AG09319 (cell line): ENCODE measurements around the gene SP2.

Experiments
- DNase-seq: peaks from one replicate; pipeline ENCODE4 v3.0.0-alpha.2; 2010; ENCODE audit warnings: low read depth; ENCODE audit errors: extremely low read depth
- CTCF ChIP-seq: IDR thresholded peaks from 2 replicates; pipeline ENCODE4 v1.5.1; 2011; ENCODE audit warnings: low read depth, mild to moderate bottlenecking, inconsistent platforms, low read length, moderate library complexity

SP2 gene

DNA sequence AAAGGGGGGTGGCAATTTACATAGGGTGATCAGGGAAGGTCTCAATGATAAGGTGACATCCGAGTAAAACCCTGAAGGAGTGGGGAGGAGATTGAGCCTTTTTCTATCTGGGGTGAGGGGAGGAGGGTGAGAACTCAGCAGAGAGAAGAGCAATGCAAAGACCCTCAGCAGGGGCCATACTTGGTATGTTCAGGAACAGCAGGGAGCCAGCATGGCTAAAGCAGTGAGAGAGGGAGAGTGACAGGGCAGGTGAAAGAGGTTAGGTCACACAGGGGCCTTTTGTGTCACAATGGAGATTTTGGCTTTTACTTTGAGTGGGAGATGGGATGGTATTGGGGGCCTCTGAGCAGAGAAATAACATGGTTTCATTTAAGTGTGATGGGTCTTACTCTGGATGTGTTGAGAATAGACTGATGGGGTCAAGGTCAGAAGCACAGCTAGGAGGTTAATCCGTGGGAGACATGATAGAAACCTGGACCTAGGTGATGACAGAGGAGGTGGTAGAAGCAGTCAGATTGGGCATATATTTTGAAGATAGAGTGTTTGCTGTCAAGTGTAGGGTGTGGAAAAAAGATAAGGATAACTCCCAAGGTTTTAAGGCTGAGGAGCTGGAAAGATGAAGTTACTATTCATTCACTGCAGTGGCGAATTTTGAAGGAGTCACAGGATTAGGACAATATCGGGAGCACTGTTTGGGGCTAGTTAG is 6.2 kb downstream of the SP2 start:
- DNase-seq: no peak
- no peak for TF ChIP-seq CTCF

- DNase-seq: peak; percentile 63
- TF ChIP-seq CTCF: no peak
Observed at GRCh38 chr17:47905221-47905733, 9.2 kb downstream of the SP2 start.

DNA sequence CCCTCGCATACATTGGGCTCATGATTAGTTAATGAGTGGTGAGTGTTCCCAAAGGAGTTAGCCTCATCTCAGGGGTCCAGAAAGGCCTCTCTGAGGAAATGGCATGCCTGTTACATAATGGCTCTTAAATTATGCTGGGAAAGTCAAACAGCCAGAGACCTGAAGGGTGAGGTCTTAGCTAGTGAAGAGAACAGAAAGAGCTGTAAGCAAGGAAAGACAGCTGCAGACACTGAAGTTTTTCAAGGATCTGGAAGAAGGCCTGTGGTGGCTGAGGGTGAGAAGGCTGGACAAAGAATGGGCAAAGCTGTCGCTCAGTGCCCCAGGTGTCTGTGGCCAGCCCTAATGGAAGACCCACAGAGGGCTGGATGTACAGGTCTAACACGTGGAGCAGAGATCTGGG is 10.4 kb downstream of the SP2 start:
- no peak for TF ChIP-seq CTCF
- no peak for DNase-seq

GRCh38 chr17:47907932-47908562 is 12.0 kb downstream of the SP2 start:
- no peak for TF ChIP-seq CTCF
- DNase-seq: no peak

DNA sequence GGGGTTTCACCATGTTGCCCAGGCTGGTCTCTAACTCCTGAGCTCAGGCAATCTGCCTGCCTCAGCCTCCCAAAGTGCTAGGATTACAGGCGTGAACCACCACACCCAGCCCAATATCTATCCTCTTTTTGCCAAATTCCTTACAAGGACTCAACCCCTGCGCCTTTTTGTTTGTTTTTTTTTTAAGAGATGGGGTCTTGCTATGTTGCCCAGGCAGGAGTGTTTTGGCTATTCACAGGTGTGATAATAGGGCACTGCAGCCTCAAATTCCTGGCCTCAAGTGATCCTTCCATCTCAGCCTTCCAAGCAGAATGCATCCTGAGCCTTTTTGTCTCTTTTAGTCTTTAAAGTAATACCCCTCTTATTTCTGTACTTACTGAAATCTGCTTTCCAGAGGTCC is 17.0 kb downstream of the SP2 start:
- TF ChIP-seq CTCF: no peak

GRCh38 chr17:47914306-47914948 is 18.4 kb downstream of the SP2 start:
- TF ChIP-seq CTCF: no peak
- DNase-seq: no peak

More for the DNA sequence above, 17.0 kb downstream of the SP2 start:
- no peak for DNase-seq
